ENCODE results near the gene FARSA. TPM values are rescaled to one million over a fixed set of nuclear protein-coding genes. Genes with fewer than 3 reads are reported as not detected.
"Not testable (repeated sequence)": the region's sequence is repeated elsewhere in the genome, so short reads cannot be mapped to it uniquely, and the experiment has no call there.

The FARSA gene
- total and polyA plus RNA-seq, 5 donors, result 32.6 to 44.8 (median 42.4) TPM

DNA sequence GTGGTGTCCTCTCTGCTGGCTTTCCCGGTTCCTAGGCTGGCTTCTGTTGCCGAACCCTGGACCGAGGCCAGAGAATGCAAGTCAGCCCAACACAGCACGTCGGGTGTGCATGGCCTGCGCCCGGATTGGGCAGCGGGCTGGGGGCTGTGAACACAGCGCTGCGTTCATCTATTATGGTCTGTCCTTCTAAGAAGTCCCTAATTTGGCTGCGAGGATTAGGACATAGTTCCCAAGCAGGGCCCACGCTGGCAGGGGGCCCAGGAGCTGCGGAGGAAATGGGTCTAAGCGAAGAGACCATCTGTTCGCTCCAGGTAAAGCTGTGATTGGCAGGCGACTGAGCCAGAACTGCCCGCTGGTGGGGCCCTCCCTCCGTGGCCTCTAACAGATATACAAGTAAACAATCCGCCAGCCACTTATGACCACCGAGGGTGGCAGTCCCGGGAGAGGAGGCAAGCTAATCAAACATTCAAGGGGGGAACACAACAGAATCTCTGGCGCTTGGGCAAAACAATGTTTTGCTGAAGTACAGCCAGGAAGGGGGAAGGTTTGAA lies 20.4 kb downstream of the FARSA start:
- no peaks in the 10 kb centered on the region for H3K9me3 ChIP-seq (ENCODE audit: control insufficient read depth, low read length)
- intact Hi-C loops (cut with DNase I), result no loop called here
- DNase-seq (peak; percentile 77 to 91 (median 91)), ATAC-seq (peak; percentile 83 to 91)
- no peaks in the 10 kb centered on the region for H3K4me1 ChIP-seq (ENCODE audit: control insufficient read depth, insufficient read depth, low read length)
- no peaks in the 10 kb centered on the region for H3K27me3 ChIP-seq (ENCODE audit: control insufficient read depth, insufficient read depth)
- no peak overlapping the region for H3K4me3 ChIP-seq (ENCODE audit: low read length)
- peak overlapping the region; percentile 25 for H3K27ac ChIP-seq (ENCODE audit: low read length)
- WGBS, result 6% methylated on average over 22 of the region's 22 CpGs

DNA sequence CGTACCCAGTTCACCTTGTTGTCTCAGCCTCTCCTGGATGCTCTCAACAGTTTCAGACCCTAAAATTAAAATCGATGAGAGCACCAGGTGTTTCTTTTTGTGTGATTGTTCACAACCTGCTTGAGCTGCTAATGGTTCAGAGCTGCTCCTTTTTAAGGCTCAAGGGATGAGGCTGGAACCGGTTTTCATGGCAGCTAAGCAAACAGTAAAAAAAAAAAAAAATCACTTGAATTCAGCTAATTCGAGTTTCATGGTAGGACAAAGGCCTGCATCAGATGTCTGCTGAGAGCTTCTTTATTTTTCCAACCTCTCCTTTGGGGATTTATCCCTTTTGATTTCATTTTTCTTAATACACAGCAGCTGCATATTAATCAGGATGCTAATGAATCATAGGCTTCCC lies 20.9 kb downstream of the FARSA start:
- H3K4me3 ChIP-seq (ENCODE audit: low read length), result no peak overlapping the region
- H3K27me3 ChIP-seq (ENCODE audit: control insufficient read depth, insufficient read depth), result no peaks in the 10 kb centered on the region
- no peak overlapping the region for H3K27ac ChIP-seq (ENCODE audit: low read length)
- 37% methylated on average over 4 of the region's 4 CpGs for WGBS
- H3K9me3 ChIP-seq (ENCODE audit: control insufficient read depth, low read length), result no peaks in the 10 kb centered on the region
- intact Hi-C loops (cut with DNase I), result no loop called here
- no peak for DNase-seq
- ATAC-seq, result no peak
- no peaks in the 10 kb centered on the region for H3K4me1 ChIP-seq (ENCODE audit: control insufficient read depth, insufficient read depth, low read length)

DNA sequence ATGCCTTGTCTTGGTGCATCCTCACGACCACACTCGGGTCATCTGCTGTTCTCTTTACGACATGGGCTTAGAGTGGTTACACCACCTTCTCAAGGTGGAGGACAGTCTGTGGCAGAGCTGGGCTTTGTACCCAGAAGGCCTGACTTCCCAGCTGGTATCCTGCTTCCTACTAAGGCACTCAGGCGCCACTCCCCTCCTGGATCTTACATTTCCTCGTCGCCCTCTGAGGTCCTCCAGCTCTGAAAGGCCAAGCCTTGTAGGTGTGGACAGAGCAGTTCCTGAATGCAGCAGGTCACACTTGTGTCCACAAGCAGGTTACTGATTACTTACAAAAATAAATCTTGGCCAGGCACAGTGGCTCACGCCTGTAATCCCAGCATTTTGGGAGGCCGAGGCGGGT lies 26.3 kb downstream of the FARSA start:
- ATAC-seq (peak in 1 of 2 donors; percentile 25), DNase-seq (no peak)
- Histone ChIP-seq H3K9me3 (ENCODE audit: control insufficient read depth, low read length) (no peaks in the 10 kb centered on the region), H3K27ac (ENCODE audit: low read length) (no peak overlapping the region), H3K27me3 (ENCODE audit: control insufficient read depth, insufficient read depth) (no peaks in the 10 kb centered on the region), H3K4me3 (ENCODE audit: low read length) (no peak overlapping the region), H3K4me1 (ENCODE audit: control insufficient read depth, insufficient read depth, low read length) (no peaks in the 10 kb centered on the region)
- 90% methylated on average over 9 of the region's 9 CpGs for WGBS
- intact Hi-C loops (cut with DNase I), result no loop called here

DNA sequence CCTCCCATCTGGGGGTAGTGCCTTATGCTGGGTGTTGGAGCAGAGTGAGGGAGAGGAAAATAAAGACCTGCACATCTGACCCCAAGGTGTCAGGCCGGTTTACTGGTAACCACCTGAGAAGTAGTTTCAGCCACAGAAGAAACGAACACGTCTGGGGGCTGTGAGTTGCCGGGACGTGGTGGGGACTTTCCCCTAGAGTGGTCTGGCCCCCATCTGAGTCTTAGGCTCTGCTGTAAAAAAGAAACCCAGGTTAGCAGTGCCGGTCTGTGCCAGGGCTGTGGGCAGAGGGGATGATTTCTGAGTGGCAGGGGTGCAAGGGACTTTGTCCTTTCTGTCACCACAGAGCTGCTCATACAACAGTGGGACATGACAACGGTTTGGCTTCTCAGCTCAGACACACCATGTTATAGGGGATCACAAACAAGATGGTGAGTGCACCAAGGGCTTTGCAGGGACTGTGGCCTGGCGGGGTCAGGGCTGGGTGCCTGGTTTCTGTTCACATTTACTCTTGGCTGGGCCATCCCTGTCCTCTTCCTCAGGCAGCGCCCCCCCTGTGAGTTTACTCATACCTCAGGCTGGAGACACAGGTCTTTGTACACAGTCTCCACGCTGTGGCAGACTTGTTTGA lies 33.5 kb downstream of the FARSA start:
- Histone ChIP-seq H3K27ac (ENCODE audit: low read length) (no peak overlapping the region), H3K4me3 (ENCODE audit: low read length) (no peak overlapping the region), H3K27me3 (ENCODE audit: control insufficient read depth, insufficient read depth) (no peaks in the 10 kb centered on the region), H3K9me3 (ENCODE audit: control insufficient read depth, low read length) (no peaks in the 10 kb centered on the region), H3K4me1 (ENCODE audit: control insufficient read depth, insufficient read depth, low read length) (no peaks in the 10 kb centered on the region)
- intact Hi-C loops (cut with DNase I), result no loop called here
- DNase-seq (no peak), ATAC-seq (no peak)
- 91% methylated on average over 10 of the region's 10 CpGs for WGBS

DNA sequence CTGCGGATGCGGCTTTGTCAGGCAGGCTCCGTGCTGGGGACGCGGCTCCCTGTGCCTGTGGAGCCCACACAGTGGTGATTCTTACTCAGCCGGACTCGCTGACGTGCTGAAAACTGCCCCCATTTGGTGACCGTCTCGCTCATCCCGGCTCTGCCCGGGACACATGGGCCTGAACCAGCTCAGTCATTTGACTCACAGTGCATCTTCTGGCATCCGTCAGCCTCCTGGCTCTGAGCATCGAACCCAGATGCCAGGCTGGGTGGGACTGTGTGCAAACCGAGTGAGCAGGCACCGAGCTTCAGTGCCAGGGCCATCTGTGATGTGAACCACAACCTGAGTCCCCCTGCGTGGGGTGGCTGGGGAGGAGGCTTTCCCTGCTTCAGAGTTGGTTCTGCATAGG lies 37.1 kb downstream of the FARSA start:
- no peak overlapping the region for H3K27ac ChIP-seq (ENCODE audit: low read length)
- no peak overlapping the region for H3K4me3 ChIP-seq (ENCODE audit: low read length)
- intact Hi-C loops (cut with DNase I), result no loop called here
- ATAC-seq (no peak), DNase-seq (no peak)
- 97% methylated on average over 17 of the region's 17 CpGs for WGBS
- no peaks in the 10 kb centered on the region for H3K27me3 ChIP-seq (ENCODE audit: control insufficient read depth, insufficient read depth)
- no peaks in the 10 kb centered on the region for H3K9me3 ChIP-seq (ENCODE audit: control insufficient read depth, low read length)
- peaks cover 5% of the 10 kb centered on the region for H3K4me1 ChIP-seq (ENCODE audit: control insufficient read depth, insufficient read depth, low read length)

DNA sequence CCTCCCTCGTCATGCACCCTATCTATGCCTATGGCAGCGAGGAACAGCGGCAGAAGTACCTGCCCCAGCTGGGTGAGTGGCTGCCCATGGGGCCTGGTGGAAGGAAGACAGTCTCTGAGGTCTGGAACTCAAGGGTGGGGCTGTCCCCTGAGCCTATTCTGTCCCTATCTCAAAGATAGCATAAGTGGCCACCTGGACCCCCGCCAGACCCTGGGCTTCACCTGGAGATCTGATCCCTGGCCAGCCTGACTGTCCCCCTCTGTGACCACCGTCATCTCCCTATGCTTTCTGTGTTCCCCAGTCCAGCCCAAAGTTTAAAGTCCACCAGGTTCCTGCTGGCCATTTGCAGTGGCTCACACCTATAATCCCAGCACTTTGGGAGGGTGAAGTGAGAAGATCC lies 39.9 kb downstream of the FARSA start:
- intact Hi-C loops (cut with DNase I), result no loop called here
- Histone ChIP-seq H3K27ac (ENCODE audit: low read length) (no peak overlapping the region), H3K4me1 (ENCODE audit: control insufficient read depth, insufficient read depth, low read length) (peaks cover 6% of the 10 kb centered on the region), H3K4me3 (ENCODE audit: low read length) (no peak overlapping the region), H3K9me3 (ENCODE audit: control insufficient read depth, low read length) (no peaks in the 10 kb centered on the region), H3K27me3 (ENCODE audit: control insufficient read depth, insufficient read depth) (no peaks in the 10 kb centered on the region)
- WGBS, result 94% methylated on average over 5 of the region's 5 CpGs
- ATAC-seq, result no peak
- DNase-seq, result peak in 1 of 3 donors; percentile 59

DNA sequence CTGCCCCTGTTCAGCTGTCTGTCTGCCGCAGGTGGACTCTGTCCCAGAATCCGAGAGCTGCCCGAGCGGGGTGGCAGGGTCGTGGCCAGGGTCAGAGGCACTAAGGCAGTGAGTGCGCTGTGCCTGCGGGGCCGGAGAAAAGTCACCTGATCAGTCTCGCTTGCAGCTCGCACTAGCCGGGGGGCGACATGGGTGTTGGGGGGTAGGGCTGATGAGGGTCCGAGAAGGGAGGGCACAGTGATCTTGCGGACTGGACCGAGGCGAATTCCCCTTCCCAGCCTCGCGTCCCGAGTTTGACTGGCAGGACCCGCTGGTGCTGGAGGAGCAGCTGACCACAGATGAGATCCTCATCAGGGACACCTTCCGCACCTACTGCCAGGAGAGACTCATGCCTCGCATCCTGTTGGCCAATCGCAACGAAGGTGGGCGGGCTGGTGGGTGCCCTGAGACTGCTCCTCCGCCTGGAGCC lies 41.9 kb downstream of the FARSA start:
- Histone ChIP-seq H3K4me3 (ENCODE audit: low read length) (peak overlapping the region; percentile 63), H3K27me3 (ENCODE audit: control insufficient read depth, insufficient read depth) (no peaks in the 10 kb centered on the region), H3K9me3 (ENCODE audit: control insufficient read depth, low read length) (no peaks in the 10 kb centered on the region), H3K27ac (ENCODE audit: low read length) (no peak overlapping the region), H3K4me1 (ENCODE audit: control insufficient read depth, insufficient read depth, low read length) (peaks cover 6% of the 10 kb centered on the region)
- intact Hi-C loops (cut with DNase I), result no loop called here
- peak in 1 of 3 donors; percentile 63 for DNase-seq
- ATAC-seq, result no peak
- 7% methylated on average over 26 of the region's 26 CpGs for WGBS

DNA sequence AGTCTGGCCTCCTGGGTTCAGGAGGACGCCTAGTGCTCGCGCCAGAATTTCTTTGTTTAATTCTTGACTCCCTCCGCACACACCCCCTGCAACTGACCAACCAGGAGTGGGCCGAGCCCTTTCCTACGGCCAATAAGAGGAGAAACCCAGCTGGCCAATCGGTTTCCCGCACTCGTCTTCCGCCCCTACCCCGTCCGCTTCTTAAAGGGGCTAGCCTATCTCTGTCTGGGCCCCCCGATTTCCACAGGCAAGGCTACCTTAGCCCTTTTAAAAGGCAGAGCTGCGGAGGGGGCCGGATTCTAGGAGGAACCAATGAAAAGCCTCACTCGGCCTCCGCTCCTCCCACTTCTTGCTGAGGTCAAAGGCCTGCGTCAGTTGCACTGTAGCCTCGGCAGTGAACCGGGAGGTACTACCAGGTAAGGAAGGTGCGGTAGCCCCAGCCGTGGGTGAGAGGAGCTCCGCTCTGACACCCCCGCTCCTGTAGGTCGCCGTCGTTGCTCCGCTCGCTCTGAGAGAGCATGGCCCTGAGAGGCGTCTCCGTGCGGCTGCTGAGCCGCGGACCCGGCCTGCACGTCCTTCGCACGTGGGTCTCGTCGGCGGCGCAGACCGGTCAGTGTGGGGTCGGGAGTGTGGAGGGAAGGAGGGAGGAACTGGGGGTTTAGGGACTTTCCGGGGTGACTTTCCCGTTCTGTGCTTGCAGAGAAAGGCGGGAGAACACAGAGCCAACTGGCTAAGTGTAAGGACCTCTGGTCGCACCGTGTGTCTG lies 42.5 kb downstream of the FARSA start, which contains the start of gene GCDH:
TSS of gene GCDH (plus strand) at position 374 of the 766 bp plus-strand sequence. CDS start at position 519, 145 bp downstream.
- H3K4me3 ChIP-seq (ENCODE audit: low read length), result peak within 1 kb of the TSS; percentile 63
- no peaks in the 10 kb centered on the region for H3K27me3 ChIP-seq (ENCODE audit: control insufficient read depth, insufficient read depth)
- DNase-seq (peak; percentile 98 to 99 (median 98)), ATAC-seq (peak; percentile 99)
- under 1% methylated on average over 49 of the region's 49 CpGs for WGBS
- peak within 1 kb of the TSS; percentile 88 for H3K27ac ChIP-seq (ENCODE audit: low read length)
- peaks cover 6% of the 10 kb centered on the region for H3K4me1 ChIP-seq (ENCODE audit: control insufficient read depth, insufficient read depth, low read length)
- intact Hi-C loops (cut with DNase I), result no loop called here
- H3K9me3 ChIP-seq (ENCODE audit: control insufficient read depth, low read length), result no peaks in the 10 kb centered on the region

DNA sequence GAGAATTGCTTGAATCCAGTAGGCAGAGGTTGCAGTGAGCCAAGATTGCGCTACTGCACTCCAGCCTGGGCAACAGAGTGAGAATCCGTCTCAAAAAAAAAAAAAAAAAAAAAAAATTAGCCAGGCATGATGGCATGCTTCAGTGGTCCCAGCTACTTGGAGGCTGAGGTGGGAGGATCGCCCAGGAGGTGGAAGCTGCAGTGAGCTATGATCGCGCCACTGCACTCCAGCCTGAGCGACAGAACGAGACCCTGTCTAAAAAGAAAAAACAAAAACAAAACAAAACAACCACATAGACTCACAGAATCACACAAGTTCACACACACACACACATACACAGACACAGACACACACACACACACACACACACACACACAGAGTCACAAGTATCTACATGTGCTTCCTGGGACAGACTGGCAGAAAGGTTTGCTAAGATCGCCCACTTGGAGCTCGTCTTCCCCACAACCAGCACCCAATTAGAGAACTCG lies 43.2 kb downstream of the FARSA start:
- H3K9me3 ChIP-seq (ENCODE audit: control insufficient read depth, low read length); H3K4me3 ChIP-seq (ENCODE audit: low read length); H3K27me3 ChIP-seq (ENCODE audit: control insufficient read depth, insufficient read depth); ATAC-seq; intact Hi-C loops (cut with DNase I); H3K4me1 ChIP-seq (ENCODE audit: control insufficient read depth, insufficient read depth, low read length): not testable (repeated sequence)
- 40% methylated on average over 10 of the region's 10 CpGs for WGBS
- H3K27ac ChIP-seq (ENCODE audit: low read length), result peak overlapping the region; percentile 88
- peak in 1 of 3 donors; percentile 48 for DNase-seq

DNA sequence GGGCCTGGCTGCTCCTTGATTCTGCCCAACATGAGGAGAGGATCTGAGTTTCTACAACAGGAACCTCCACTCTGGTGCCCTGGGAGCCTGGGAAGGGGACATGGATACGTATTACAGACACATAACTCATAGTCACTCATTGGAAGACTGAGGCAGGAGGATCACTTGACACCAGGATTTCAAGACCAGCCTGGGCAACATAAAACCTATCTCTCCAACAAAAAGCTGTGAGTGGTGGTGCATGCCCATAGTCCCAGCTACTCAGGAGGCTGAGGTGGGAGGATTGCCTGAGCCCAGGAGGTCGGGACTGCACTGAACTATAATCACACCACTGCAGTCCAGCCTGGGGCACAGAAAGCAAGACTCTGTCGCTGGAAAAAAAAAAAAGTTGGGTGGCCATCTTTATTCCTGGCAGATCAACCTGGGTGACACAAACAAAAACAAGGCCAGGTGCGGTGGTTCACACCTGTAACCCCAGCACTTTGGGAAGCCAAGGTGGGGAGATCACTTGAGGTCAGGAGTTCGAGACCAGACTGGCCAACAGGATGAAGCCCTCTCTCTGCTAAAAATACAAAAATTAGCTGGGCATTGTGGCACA lies 45.4 kb downstream of the FARSA start:
- no peak for ATAC-seq
- WGBS, result 74% methylated on average over 5 of the region's 5 CpGs
- Histone ChIP-seq H3K27me3 (ENCODE audit: control insufficient read depth, insufficient read depth) (no peaks in the 10 kb centered on the region), H3K4me1 (ENCODE audit: control insufficient read depth, insufficient read depth, low read length) (peaks cover 6% of the 10 kb centered on the region), H3K27ac (ENCODE audit: low read length) (no peak overlapping the region), H3K9me3 (ENCODE audit: control insufficient read depth, low read length) (peaks cover 2% of the 10 kb centered on the region), H3K4me3 (ENCODE audit: low read length) (no peak overlapping the region)
- intact Hi-C loops (cut with DNase I), result loop anchor here in 1 of 4 donors (10.0 kb wide), 1 partner anchor 77 kb away; the partner anchor contains the start of gene DAND5
- DNase-seq, result no peak

All from right cardiac atrium (tissue), 5 donors.